Adrenal gland (tissue), 5 donors: Measurements from ENCODE around the gene RNF183.

Experiments used
- CTCF ChIP-seq, 6 experiments: fragments of 450-650 bp in 4 of 6; fragments of 200-600 bp in 2 of 6; sonication (generic) in 1 of 6; IDR thresholded peaks; 1 replicate in 5 of 6; 2 replicates in 1 of 6; pipeline versions ENCODE4 v1.5.1 to v1.8.0; 2016 to 2021; ENCODE audit warnings: antibody characterized with exemption in 6 of 6, mild to moderate bottlenecking in 2 of 6, moderate library complexity in 1 of 6
- POLR2A ChIP-seq, 2 donors: fragments of 450-650 bp; IDR thresholded peaks; one replicate each; pipeline ENCODE4 v1.6.1; 2017; ENCODE audit warnings: antibody characterized with exemption in 2 of 2, mild to moderate bottlenecking in 2 of 2, moderate library complexity in 1 of 2
- donor health status: DM: no; HTN: no; CAD: no.

- TF ChIP-seq CTCF (IDR thresholded peaks at IDR 0.05) (no peak), POLR2A (IDR thresholded peaks at IDR 0.05) (no peak)
Observed at GRCh38 chr9:113348437-113348836, 45.3 kb upstream of the RNF183 start.
